GM10248 (cell line): ENCODE results near the gene LRRC3.

ENCODE experiments used
- CTCF ChIA-PET: fragments of 300-600 bp; sonication (Branson Sonifier 250); formaldehyde crosslinking; extraction: SDS; loops from one replicate; lab custom pipeline; 2021; ENCODE audit warnings: antibody characterized with exemption; lab: Yijun Ruan, JAX
- POLR2A ChIA-PET: fragments of 350-650 bp; sonication (Branson Sonifier 250); formaldehyde crosslinking; extraction: SDS; loops from one replicate; lab custom pipeline; 2020; ENCODE audit warnings: antibody characterized with exemption; lab: Yijun Ruan, JAX
- DNase-seq: peaks from one replicate; pipeline ENCODE4 v3.0.0; 2012; ENCODE audit errors: extremely low spot score
- CTCF ChIP-seq: IDR thresholded peaks from 2 replicates; pipeline ENCODE4 v1.5.1; 2012; ENCODE audit warnings: mild to moderate bottlenecking, low read depth; ENCODE audit errors: extremely low read depth, missing control alignments, control extremely low read depth

LRRC3 gene

GRCh38 chr21:44419679-44420078 lies 35.6 kb upstream of the LRRC3 start:
- no peak for TF ChIP-seq CTCF
- POLR2A ChIA-PET: no interaction called here
- no peak for DNase-seq
- CTCF ChIA-PET: interaction anchor here (1.3 kb wide), 1 partner anchor 13 kb away, joined by 3 read pairs; no protein-coding TSS in a partner anchor

- no peak for TF ChIP-seq CTCF
- no peak for DNase-seq
- CTCF ChIA-PET: interaction anchor here (1.0 to 1.3 kb wide), 2 partner anchors 10 to 12 kb away, joined by 3 to 4 read pairs; no protein-coding TSS in a partner anchor
- POLR2A ChIA-PET: no interaction called here
Measured at GRCh38 chr21:44420416-44421205, 34.7 kb upstream of the LRRC3 start.

DNA sequence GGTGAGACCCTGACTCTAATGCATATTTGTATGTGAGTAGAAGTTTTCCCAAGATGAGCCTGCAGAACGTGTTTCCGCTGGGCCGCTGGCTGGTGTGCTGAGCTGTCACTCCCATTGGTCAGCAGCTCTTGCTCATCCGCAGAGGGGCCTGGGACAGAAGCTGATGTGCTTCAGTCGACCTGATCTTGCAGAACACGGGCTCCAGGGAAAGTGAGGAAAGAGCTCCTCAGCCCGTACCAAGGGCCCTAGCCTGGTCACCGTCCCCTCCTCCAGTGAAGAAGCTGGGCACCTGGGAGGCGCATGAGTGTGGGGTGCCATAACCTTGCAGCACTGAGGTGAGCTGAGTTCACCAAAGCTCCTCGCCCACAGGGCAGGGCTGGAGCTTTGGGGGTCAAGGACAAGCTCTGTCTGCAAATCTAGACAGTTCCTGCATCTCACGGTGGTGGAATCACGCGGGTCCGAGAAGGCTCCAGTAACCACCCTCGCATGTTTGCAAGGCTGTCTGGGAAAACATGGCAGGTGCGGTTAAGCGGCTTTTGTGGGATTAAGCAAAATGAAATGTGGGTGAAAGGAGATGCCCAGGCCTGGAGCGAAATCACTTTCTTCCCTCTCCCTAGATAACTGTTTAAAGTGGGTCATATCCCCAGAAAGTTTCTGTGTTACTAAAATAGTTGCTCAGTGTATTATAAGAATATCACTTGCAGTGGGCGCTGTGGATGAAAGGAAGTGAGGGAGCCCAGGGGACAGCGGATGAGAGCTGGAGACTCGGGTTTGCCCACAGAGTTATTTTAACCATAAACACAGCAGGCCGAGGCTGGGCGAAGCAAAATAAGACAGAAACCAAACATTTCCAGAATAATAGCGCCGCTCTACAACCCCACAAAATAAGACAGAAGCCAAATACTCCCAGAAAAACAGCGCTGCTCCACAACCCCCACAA lies 33.1 kb upstream of the LRRC3 start:
- no peak for TF ChIP-seq CTCF
- ChIA-PET CTCF (no interaction called here), POLR2A (no interaction called here)
- DNase-seq: no peak

DNA sequence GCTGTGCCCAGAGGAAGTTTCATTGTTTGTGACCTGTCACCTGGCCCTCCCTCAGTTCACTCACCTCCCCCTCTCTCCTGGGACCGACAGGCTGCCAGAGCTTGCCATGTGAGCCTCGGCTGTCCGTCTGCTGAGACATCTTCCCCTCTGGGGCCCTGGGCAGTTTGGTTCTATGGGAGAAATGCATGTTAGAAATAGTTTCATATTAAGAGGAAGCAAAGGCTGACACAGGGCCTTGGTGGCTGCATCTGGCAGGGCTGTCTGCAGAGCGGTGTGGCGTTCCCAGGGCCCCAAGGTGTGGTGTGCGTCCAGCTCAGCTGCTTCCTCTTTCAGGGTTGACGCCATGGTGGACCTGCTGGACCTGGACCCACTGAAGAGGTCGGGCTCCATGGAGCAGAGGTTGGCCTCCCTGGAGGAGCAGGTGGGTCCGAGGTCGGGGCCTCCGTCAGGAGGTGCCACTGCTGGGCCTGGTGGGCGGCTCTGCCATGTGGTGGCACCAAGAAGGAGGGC lies 31.9 kb upstream of the LRRC3 start:
- ChIA-PET CTCF (no interaction called here), POLR2A (no interaction called here)
- TF ChIP-seq CTCF: no peak
- no peak for DNase-seq

DNA sequence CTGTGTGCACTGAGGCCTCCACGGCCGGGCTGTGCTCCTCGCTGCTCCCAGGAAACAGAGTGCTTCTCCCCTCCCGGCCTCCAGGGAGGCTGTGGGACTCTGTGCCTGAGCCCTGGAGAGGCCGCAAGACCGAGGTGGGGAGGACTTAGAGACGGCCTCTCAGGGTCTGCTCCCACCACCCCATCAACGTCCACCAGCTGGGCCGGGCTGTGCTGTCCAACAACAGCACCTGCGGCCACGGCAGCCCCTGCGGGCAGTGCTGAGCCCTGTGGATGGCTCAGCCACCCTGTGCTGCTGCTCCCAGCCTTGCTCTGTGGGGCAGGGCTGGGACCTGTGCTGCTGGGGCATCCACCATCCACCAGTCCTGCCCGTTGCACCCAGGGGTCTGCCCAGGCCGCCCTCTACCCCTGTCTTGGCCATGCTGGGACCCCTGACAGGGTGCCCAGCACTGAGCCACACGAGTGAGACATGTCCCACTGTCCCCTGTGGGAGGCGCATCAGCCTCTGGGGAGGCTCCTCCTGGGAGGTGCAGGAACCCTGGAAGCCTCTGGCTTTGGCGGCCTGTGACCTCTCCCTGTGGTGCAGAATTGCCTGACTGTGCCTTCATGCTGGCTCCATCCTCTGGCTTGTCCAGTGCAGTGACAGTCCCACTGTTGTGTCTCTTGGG lies 31.2 kb upstream of the LRRC3 start:
- no peak for TF ChIP-seq CTCF
- DNase-seq: no peak
- ChIA-PET CTCF (no interaction called here), POLR2A (no interaction called here)
